ENCODE data around the gene CDC42EP4.

- TF ChIP-seq, protein P1, sequence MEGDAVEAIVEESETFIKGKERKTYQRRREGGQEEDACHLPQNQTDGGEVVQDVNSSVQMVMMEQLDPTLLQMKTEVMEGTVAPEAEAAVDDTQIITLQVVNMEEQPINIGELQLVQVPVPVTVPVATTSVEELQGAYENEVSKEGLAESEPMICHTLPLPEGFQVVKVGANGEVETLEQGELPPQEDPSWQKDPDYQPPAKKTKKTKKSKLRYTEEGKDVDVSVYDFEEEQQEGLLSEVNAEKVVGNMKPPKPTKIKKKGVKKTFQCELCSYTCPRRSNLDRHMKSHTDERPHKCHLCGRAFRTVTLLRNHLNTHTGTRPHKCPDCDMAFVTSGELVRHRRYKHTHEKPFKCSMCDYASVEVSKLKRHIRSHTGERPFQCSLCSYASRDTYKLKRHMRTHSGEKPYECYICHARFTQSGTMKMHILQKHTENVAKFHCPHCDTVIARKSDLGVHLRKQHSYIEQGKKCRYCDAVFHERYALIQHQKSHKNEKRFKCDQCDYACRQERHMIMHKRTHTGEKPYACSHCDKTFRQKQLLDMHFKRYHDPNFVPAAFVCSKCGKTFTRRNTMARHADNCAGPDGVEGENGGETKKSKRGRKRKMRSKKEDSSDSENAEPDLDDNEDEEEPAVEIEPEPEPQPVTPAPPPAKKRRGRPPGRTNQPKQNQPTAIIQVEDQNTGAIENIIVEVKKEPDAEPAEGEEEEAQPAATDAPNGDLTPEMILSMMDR (IDR thresholded peaks at IDR 0.05; ENCODE audit: low read depth, low read length, missing input control): no peak
- TF ChIP-seq, protein P2, sequence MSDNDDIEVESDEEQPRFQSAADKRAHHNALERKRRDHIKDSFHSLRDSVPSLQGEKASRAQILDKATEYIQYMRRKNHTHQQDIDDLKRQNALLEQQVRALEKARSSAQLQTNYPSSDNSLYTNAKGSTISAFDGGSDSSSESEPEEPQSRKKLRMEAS (IDR thresholded peaks at IDR 0.05): peak; percentile 73
- TF ChIP-seq EGR1 (IDR thresholded peaks at IDR 0.05; ENCODE audit: low read depth in 2 of 2): peak; percentile 5 to 13
- peak; percentile 86 for TF ChIP-seq YY1 (IDR thresholded peaks at IDR 0.05)
Observed at GRCh38 chr17:73288534-73289302, 23.1 kb downstream of the CDC42EP4 start.
